Measurements from ENCODE around the gene UBE3B. TPM values are rescaled to one million over a fixed set of nuclear protein-coding genes. Genes with fewer than 3 reads are reported as not detected.

Gene UBE3B
- total and polyA plus RNA-seq, 4 donors, result 10.0 to 58.9 (median 26.8) TPM

GRCh38 chr12:109493938-109494337 lies 16.5 kb downstream of the UBE3B start:
- no peak for ATAC-seq (ENCODE audit: insufficient read depth, low FRiP score)
- H3K9ac ChIP-seq (ENCODE audit: insufficient read depth in 1 of 2, low read length in 2 of 2), result no peak overlapping the region
- no peaks in the 10 kb centered on the region for H3K27me3 ChIP-seq (ENCODE audit: control insufficient read depth in 3 of 3, insufficient read depth in 3 of 3, low read length in 2 of 3)
- TF ChIP-seq CTCF (IDR thresholded peaks at IDR 0.05; ENCODE audit: control extremely low read depth, extremely low read depth), result no peak
- peaks cover 24 to 43% (median 41%) of the 10 kb centered on the region in 4 donors for H3K36me3 ChIP-seq (ENCODE audit: control insufficient read depth in 4 of 4, insufficient read depth in 4 of 4, low read length in 4 of 4)
- DNase-seq, result no peak
- no peak overlapping the region for H3K27ac ChIP-seq (ENCODE audit: low read depth in 1 of 2, low read length in 1 of 2)
- WGBS, 2 donors, result 97 to 100% methylated on average over 1 of the region's 1 CpG
- H3K4me1 ChIP-seq (ENCODE audit: control insufficient read depth in 5 of 5, insufficient read depth in 5 of 5, low read length in 5 of 5), result no peaks in the 10 kb centered on the region
- no peak overlapping the region for H3K4me3 ChIP-seq
- no peaks in the 10 kb centered on the region for H3K9me3 ChIP-seq (ENCODE audit: control insufficient read depth in 4 of 4, insufficient read depth in 3 of 4, low read length in 3 of 4)

- Histone ChIP-seq H3K9ac (ENCODE audit: insufficient read depth in 1 of 2, low read length in 2 of 2) (no peak overlapping the region), H3K9me3 (ENCODE audit: control insufficient read depth in 4 of 4, insufficient read depth in 3 of 4, low read length in 3 of 4) (no peaks in the 10 kb centered on the region), H3K36me3 (ENCODE audit: control insufficient read depth in 4 of 4, insufficient read depth in 4 of 4, low read length in 4 of 4) (peaks cover 24 to 43% (median 41%) of the 10 kb centered on the region in 4 donors), H3K4me1 (ENCODE audit: control insufficient read depth in 5 of 5, insufficient read depth in 5 of 5, low read length in 5 of 5) (no peaks in the 10 kb centered on the region), H3K4me3 (no peak overlapping the region), H3K27me3 (ENCODE audit: control insufficient read depth in 3 of 3, insufficient read depth in 3 of 3, low read length in 2 of 3) (no peaks in the 10 kb centered on the region), H3K27ac (ENCODE audit: low read depth in 1 of 2, low read length in 1 of 2) (no peak overlapping the region)
- WGBS, 2 donors, result 94 to 95% methylated on average over 7 of the region's 7 CpGs
- ATAC-seq (ENCODE audit: insufficient read depth, low FRiP score), result no peak
- TF ChIP-seq CTCF (IDR thresholded peaks at IDR 0.05; ENCODE audit: control extremely low read depth, extremely low read depth), result no peak
- DNase-seq, result no peak
Observed at GRCh38 chr12:109494348-109494881, 17.0 kb downstream of the UBE3B start.

GRCh38 chr12:109495012-109495411 lies 17.6 kb downstream of the UBE3B start:
- TF ChIP-seq CTCF (IDR thresholded peaks at IDR 0.05; ENCODE audit: control extremely low read depth, extremely low read depth), result no peak
- no peaks in the 10 kb centered on the region for H3K27me3 ChIP-seq (ENCODE audit: control insufficient read depth in 3 of 3, insufficient read depth in 3 of 3, low read length in 2 of 3)
- no peak overlapping the region for H3K9ac ChIP-seq (ENCODE audit: insufficient read depth in 1 of 2, low read length in 2 of 2)
- no peaks in the 10 kb centered on the region for H3K4me1 ChIP-seq (ENCODE audit: control insufficient read depth in 5 of 5, insufficient read depth in 5 of 5, low read length in 5 of 5)
- peaks cover 22 to 43% (median 39%) of the 10 kb centered on the region in 4 donors for H3K36me3 ChIP-seq (ENCODE audit: control insufficient read depth in 4 of 4, insufficient read depth in 4 of 4, low read length in 4 of 4)
- no peaks in the 10 kb centered on the region for H3K9me3 ChIP-seq (ENCODE audit: control insufficient read depth in 4 of 4, insufficient read depth in 3 of 4, low read length in 3 of 4)
- no peak overlapping the region for H3K4me3 ChIP-seq
- H3K27ac ChIP-seq (ENCODE audit: low read depth in 1 of 2, low read length in 1 of 2), result no peak overlapping the region
- no peak for ATAC-seq (ENCODE audit: insufficient read depth, low FRiP score)
- no peak for DNase-seq

GRCh38 chr12:109496306-109496705 lies 18.9 kb downstream of the UBE3B start:
- ATAC-seq (ENCODE audit: insufficient read depth, low FRiP score), result no peak
- Histone ChIP-seq H3K4me1 (ENCODE audit: control insufficient read depth in 5 of 5, insufficient read depth in 5 of 5, low read length in 5 of 5) (no peaks in the 10 kb centered on the region), H3K27me3 (ENCODE audit: control insufficient read depth in 3 of 3, insufficient read depth in 3 of 3, low read length in 2 of 3) (no peaks in the 10 kb centered on the region), H3K4me3 (no peak overlapping the region), H3K9me3 (ENCODE audit: control insufficient read depth in 4 of 4, insufficient read depth in 3 of 4, low read length in 3 of 4) (no peaks in the 10 kb centered on the region), H3K27ac (ENCODE audit: low read depth in 1 of 2, low read length in 1 of 2) (no peak overlapping the region), H3K9ac (ENCODE audit: insufficient read depth in 1 of 2, low read length in 2 of 2) (no peak overlapping the region), H3K36me3 (ENCODE audit: control insufficient read depth in 4 of 4, insufficient read depth in 4 of 4, low read length in 4 of 4) (peaks cover 27 to 48% (median 38%) of the 10 kb centered on the region in 4 donors)
- no peak for TF ChIP-seq CTCF (IDR thresholded peaks at IDR 0.05; ENCODE audit: control extremely low read depth, extremely low read depth)
- DNase-seq, result no peak
